Transverse colon (tissue), 4 donors: Measurements from ENCODE around the gene PLEKHH3. TPM values are rescaled to one million over a fixed set of nuclear protein-coding genes. Genes with fewer than 3 reads are reported as not detected.

Experiments used
- DNase-seq: peaks from one replicate; pipeline ENCODE4 v3.0.0-alpha.2; 2019
- H3K27ac ChIP-seq, 4 donors: fragments of 200-600 bp; sonication (generic); 2 replicates each; pipeline ENCODE4 v1.5.1; 2016 to 2018; ENCODE audit warnings: inconsistent platforms in 4 of 4
- H3K27me3 ChIP-seq: fragments of 200-600 bp; sonication (generic); 2 replicates; pipeline ENCODE4 v1.5.1; 2017; ENCODE audit warnings: inconsistent platforms
- H3K36me3 ChIP-seq, 4 donors: fragments of 200-600 bp; sonication (generic); 2 replicates each; pipeline ENCODE4 v1.5.1; 2017 to 2019; ENCODE audit warnings: inconsistent platforms in 4 of 4
- H3K4me1 ChIP-seq, 4 donors: fragments of 200-600 bp; sonication (generic); 2 replicates each; pipeline ENCODE4 v1.5.1; 2017 to 2020; ENCODE audit warnings: inconsistent platforms in 4 of 4
- H3K4me3 ChIP-seq, 4 donors: fragments of 200-600 bp; sonication (generic); 1 replicate in 1 of 4; 2 replicates in 3 of 4; pipeline versions ENCODE4 v1.5.1 to v1.6.1; 2017 to 2019; ENCODE audit warnings: inconsistent platforms in 4 of 4
- H3K9me3 ChIP-seq, 2 donors: fragments of 200-600 bp; sonication (generic); 2 replicates each; pipeline ENCODE4 v1.5.1; 2017 to 2019; ENCODE audit warnings: inconsistent platforms in 2 of 2
- CTCF ChIP-seq, 5 experiments: fragments of 200-600 bp in 3 of 5; fragments of 450-650 bp in 2 of 5; sonication (generic) in 3 of 5; IDR thresholded peaks; 1 replicate in 2 of 5; 2 replicates in 3 of 5; pipeline ENCODE4 v1.5.1; 2016 to 2017; ENCODE audit warnings: antibody characterized with exemption in 5 of 5, inconsistent platforms in 3 of 5, mild to moderate bottlenecking in 2 of 5, moderate library complexity in 1 of 5
- EP300 ChIP-seq: sonication (generic); formaldehyde crosslinking; IDR thresholded peaks from one replicate; pipeline ENCODE4 v1.6.1; 2017; ENCODE audit warnings: antibody characterized with exemption, low read depth
- POLR2A ChIP-seq: fragments of 450-650 bp; IDR thresholded peaks from one replicate; pipeline ENCODE4 v1.6.1; 2016; ENCODE audit warnings: antibody characterized with exemption, mild to moderate bottlenecking, moderate library complexity
- POLR2AphosphoS5 ChIP-seq, 3 donors: sonication (generic); formaldehyde crosslinking; IDR thresholded peaks; one replicate each; pipeline ENCODE4 v1.6.1; 2016; ENCODE audit warnings: antibody characterized with exemption in 3 of 3
- WGBS, 2 donors: methylation state at CpG; one replicate each; pipeline ENCODE4 v1.1.5; 2018; ENCODE audit warnings: low coverage in 1 of 2; 5-methylcytosine and 5-hydroxymethylcytosine counted together
- in situ Hi-C, 4 donors: fragments of 200-750 bp; cut with MboI; loops; one replicate each; pipeline versions ENCODE4 v1.15.0 to v1.15.1; 2017; ENCODE audit warnings: low sequenced_read_pairs in 3 of 4, low pct_ligation_motif_present in 1 of 4, low pct_unique_long_range_greater_than_20kb in 1 of 4
- intact Hi-C: fragments of 100-400 bp; cut with DNase I; formaldehyde crosslinking; loops from one replicate; pipeline ENCODE4 v1.15.1; 2023; ENCODE audit warnings: low total_unique reads
- total RNA-seq, 4 donors: library from RNA; depleted of rRNA; stranded (reverse); fragments of >200 nt; gene quantifications; one replicate each; pipeline ENCODE4 v1.1.0, GENCODE V29; 2016

PLEKHH3 gene
- total RNA-seq, 4 donors from 2014 or later, result 5.8 to 29.9 (median 9.9) TPM

DNA sequence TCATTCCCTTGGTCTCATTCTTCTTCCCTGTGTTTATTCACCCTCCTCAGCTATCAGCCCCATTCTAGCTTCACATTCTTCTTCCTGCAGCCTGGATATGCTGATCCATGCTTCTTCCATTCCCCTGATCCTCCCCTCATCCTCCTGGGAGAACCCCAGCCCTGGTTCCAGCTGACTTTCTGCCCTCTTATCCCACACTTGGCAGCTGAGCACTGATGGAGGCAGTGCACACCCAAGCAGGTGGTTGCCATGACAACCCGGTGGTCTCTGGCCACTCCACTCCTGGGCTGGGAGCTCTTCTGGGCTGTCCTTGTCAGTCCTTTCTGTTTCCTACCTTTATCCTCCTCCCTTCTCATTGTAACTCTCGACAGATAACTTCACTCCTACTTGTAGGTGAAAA, 34.5 kb downstream of the PLEKHH3 start:
- Histone ChIP-seq H3K9me3 (no peaks in the 10 kb centered on the region), H3K4me1 (no peaks in the 10 kb centered on the region), H3K36me3 (no peaks in the 10 kb centered on the region), H3K4me3 (no peak overlapping the region), H3K27me3 (no peaks in the 10 kb centered on the region), H3K27ac (no peak overlapping the region)
- 20 to 40% methylated on average over 2 of the region's 2 CpGs for WGBS, 2 donors
- no peak for TF ChIP-seq POLR2AphosphoS5 (IDR thresholded peaks at IDR 0.05)
- TF ChIP-seq EP300, result no peak
- no peak for TF ChIP-seq CTCF (IDR thresholded peaks at IDR 0.05)
- TF ChIP-seq POLR2A, result no peak
- intact Hi-C loops, result no loop called here
- no peak for DNase-seq
- in situ Hi-C loops, result no loop called here

GRCh38 chr17:42640121-42640520, 36.7 kb downstream of the PLEKHH3 start:
- Histone ChIP-seq H3K36me3 (no peaks in the 10 kb centered on the region), H3K9me3 (no peaks in the 10 kb centered on the region), H3K27ac (no peak overlapping the region), H3K4me1 (no peaks in the 10 kb centered on the region), H3K27me3 (no peaks in the 10 kb centered on the region), H3K4me3 (no peak overlapping the region)
- no peak for TF ChIP-seq CTCF (IDR thresholded peaks at IDR 0.05)
- TF ChIP-seq EP300, result no peak
- no peak for TF ChIP-seq POLR2AphosphoS5 (IDR thresholded peaks at IDR 0.05)
- TF ChIP-seq POLR2A, result no peak
- in situ Hi-C loops, result no loop called here
- intact Hi-C loops, result no loop called here
- DNase-seq, result no peak
- WGBS, 2 donors, result 89 to 92% methylated on average over 4 of the region's 4 CpGs

DNA sequence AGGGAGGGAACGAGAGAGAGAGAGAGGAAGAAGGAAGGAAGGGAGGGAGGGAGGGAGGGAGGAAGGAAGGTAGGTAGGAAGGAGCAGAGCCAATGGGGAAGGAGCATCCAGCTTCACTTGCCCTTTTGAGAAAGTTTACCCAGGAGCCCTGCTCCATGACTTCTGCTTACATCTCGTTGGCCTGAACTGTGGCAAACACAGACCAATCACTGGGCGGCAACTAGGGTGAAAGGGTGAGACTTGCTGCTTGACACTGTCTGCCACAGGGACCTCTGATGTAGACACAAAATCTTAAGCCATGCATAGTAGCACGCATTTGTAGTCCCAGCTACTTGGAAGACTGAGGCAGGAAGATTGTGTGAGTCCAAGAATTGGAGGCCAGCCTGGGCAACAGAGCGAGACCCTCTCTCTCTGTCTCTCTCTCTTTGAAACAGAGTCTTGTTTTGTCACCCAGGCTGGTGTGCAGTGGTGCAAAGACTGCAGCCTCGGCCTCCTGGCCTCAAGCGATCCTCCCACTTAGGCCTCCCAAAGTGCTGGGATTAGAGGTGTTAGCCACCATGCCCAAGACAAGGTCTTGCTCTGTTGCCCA, 37.2 kb downstream of the PLEKHH3 start:
- Histone ChIP-seq H3K9me3 (no peaks in the 10 kb centered on the region), H3K36me3 (no peaks in the 10 kb centered on the region), H3K4me1 (no peaks in the 10 kb centered on the region), H3K4me3 (no peak overlapping the region), H3K27me3 (no peaks in the 10 kb centered on the region), H3K27ac (no peak overlapping the region)
- intact Hi-C loops, result no loop called here
- TF ChIP-seq POLR2AphosphoS5 (IDR thresholded peaks at IDR 0.05), result no peak
- no peak for TF ChIP-seq POLR2A
- TF ChIP-seq CTCF (IDR thresholded peaks at IDR 0.05), result no peak
- no peak for TF ChIP-seq EP300
- in situ Hi-C loops, result no loop called here
- 82% methylated on average over 6 of the region's 7 CpGs; no CpG with 5 or more reads in 1 of the 2 donors for WGBS, 2 donors
- DNase-seq, result no peak

- Histone ChIP-seq H3K27ac (no peak overlapping the region), H3K27me3 (no peaks in the 10 kb centered on the region), H3K4me3 (no peak overlapping the region), H3K36me3 (no peaks in the 10 kb centered on the region), H3K9me3 (no peaks in the 10 kb centered on the region), H3K4me1 (no peaks in the 10 kb centered on the region)
- TF ChIP-seq EP300, result no peak
- no peak for TF ChIP-seq POLR2A
- no peak for TF ChIP-seq POLR2AphosphoS5 (IDR thresholded peaks at IDR 0.05)
- no peak for TF ChIP-seq CTCF (IDR thresholded peaks at IDR 0.05)
- no peak for DNase-seq
- in situ Hi-C loops, result no loop called here
- intact Hi-C loops, result no loop called here
- 60 to 74% methylated on average over 1 to 9 of the region's 9 CpGs for WGBS, 2 donors
Measured at GRCh38 chr17:42632949-42633444, 43.8 kb downstream of the PLEKHH3 start.
